HCEC 1CT (cell line): ENCODE data around the gene CFDP1.

Experiments
- DNase-seq: peaks from one replicate; pipeline ENCODE4 v3.0.0-alpha.2; 2017

Gene CFDP1

DNA sequence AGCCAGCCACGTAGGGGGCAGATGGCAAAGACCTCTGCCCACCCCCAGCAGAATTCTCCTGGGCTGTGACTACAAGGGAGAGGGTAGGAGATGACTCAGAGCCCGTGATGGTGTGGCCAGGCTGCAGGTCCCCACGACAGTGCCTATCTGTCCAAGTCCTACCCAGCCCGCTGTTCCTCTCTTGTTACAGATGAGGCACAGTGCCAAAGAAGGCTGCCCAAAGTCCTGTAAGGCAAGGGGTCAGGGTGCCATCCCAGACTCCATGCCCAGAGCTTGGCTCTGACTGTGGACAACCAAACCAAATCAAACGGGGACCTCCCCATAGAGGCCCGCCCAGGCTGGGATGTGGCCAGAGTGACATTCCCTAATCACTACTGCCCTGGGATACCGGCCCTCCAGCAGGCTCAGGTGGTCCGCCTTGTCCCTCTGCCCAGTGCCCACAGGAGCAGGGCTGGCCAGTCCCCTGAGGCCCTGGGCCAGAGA, 169.3 kb downstream of the CFDP1 start:
- no peak for DNase-seq

DNA sequence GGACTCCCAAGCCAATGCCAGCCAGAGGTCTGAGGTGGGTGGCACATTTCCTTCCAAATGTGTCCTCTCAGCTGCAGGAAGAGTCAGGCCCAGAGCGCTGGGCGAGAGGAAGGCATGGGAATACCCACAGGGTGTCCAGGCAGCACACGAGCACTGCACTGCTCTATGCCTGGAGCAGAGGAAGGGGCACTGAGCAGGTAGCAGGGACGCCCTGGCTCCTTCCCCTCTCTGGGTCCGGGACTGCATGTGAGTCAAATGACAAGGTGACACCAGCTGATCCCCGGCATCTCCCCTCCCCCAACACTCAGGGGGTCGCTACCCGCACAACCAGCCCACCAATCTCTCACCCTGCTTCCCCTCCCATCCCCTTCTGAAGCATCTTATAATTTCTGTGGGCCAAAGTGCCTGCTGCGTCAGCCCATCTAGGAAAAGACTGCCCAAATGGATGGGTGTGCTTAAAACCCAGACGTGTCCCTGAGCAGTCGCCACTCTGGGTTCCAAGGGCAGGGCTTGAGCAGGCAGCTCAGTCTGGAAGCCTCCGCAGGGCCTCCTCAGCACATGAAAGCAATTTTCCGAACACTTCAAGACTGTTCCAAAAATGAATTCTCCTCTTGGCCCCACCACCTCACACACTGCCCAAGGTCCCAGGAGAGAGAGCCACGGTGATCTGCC, 169.9 kb downstream of the CFDP1 start:
- no peak for DNase-seq

DNA sequence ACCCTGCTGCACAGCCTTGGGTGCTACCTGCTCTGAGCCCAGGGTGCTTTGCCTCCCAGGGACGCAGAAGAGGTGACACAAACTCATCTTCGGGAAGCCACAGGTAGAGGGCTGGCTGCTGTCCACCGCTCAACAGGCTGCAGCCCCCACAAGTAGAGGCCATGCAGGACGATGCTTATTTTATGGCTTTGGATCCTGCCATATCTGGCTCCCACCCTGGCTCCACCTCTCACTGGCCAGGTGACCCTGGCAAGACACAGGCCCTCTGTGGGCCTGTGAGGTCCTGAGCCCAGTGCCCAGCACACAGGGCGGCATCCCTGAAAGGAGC, 170.5 kb downstream of the CFDP1 start:
- DNase-seq: no peak

DNA sequence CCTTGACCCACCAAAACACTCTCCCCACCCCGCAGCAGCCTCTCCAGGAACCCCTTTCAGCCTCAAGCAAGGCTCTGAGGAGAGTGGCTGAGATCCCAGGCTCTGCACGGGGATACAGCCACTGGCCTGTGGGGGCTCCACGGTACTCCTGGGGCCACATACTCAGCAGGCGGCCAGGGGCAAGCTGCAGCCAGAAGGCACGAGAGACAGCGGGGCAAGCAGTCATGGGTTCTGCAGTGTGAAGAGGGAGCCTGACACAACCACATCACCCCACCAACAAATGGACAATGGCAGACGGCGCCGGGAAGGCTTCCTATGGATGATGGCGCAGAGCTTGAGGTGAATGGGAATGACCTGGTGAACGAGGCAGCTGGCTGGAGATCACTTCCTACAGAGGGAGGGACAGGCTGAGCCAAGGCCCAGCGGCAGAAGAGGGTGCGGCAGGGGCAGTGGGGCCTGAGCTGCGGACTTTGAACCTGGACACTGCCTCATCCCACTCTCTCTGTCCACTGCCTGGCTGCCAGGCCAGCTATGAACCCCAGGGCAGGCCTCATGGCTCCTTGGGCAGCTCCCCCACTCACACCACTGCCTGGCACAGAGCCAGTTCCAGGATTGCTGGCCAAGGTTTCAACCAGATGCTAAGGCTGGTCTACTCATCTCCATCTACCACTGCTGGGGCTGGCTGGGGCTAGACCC, 171.1 kb downstream of the CFDP1 start:
- DNase-seq: no peak

DNA sequence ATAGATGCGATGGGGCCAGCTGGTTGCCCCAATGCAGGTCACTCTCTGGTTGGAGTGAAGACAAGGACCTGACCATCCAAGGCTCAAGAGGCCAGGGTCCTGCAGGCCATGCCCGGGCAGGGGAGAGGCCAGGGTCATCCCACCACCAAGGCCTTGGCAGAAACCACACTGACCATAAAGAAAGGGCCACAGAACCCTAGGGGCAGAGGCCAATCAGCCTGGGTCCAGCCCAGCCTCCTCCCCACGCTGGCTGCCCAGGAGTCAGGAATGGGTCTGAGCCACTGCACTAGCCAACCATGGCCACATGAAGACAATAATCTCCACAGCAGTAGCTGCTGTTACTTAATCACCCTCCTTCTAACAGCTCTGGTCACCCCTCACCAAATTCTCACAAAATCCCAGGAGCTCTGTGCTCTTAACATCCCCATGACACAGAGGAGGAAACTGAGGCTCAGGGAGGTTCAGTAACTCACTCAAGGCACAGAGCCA, 171.7 kb downstream of the CFDP1 start:
- DNase-seq: no peak

DNA sequence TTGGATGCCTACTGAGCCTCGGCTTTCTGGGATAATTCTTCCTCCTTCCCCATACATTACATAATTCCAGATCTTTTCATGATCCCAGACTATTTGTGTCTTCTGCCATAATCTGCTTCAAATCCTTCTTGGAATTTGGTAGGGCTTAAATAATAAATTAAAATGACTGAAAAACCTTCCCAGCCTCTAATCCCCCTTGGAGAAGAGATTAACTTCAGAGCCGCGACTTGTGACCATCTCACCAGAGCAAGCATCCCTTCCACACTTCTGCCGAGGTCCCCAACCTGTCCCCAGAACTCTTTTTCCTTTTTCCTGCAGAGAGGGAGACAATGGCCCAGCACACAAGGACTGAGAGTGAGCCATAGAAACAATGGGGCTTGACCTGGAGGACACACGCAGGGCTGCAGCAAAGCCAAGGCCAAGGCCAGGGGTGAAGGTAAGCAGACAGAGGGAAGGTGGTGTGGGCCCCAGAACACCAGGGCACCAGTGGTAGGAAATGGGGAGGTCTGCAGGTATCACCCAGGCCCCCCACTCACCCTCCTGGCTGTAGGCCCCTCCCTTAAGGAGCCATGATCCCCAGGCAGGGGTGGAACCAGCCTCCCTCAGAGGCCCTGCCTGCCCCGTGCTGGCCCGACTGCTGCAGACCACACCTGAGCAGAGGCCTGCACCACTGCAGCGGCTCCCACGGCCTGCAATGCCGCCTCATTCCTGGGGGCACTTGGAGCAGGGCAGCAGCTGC, 172.3 kb downstream of the CFDP1 start:
- DNase-seq: no peak

DNA sequence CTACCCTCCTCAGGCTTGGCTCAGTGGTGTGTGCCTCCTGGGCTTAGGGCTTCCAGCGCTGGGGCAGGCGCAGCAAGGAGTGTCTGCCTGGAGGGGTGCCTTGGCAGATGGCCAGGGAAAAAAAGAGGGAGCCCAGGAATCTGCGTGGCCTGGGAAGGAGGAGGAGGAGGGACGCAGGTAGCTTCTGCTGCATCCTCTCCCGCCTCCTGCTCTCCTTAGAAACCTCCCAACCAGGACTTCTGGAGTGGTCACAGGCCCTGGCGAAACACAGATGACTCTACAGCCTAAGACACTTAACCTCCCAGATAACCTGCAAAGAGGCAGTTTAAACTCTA, 174.5 kb downstream of the CFDP1 start:
- DNase-seq: no peak

DNA sequence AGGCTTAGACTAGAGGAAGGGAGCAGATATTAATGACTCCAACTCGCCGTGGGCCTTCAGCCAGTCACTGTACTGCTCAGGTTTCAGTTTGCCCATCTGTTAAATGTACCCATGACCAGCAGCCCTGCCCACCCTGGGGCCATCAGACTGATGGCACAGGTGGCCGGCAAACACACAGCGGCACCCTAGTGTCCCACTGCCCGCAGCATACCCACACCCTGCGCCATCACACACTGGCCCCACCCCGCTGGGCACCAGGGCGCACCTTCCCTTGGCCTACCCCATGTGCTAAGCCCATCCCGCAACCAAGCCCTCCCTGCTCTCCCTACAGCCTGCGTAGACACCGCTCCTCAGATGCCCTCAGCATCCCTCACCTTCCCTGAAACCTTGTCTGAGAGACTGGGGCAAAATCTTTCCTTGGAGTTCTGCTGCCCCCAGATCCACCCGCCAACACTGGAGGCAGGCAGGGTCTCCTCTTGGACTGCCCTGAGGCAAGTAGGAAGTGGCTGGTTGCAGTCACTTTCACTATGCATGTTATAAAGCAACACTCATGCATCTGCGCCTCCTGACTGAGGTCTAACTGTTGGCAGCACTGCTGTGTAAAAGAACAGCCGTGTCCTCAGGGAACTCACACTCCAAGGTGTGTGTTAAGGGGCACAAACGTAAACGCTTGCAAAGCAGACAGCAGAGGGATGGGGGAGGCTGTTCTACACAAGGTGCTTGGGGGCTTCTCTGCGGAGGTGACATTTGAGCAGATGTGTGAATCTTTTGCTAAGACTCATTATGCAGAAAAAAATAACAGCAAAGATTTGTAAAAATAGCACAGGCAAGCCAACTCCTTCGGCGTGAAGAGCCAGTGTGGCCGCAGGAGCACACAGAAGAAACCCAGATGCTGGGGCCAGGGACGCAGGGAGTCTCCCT, 175.2 kb downstream of the CFDP1 start:
- no peak for DNase-seq

DNA sequence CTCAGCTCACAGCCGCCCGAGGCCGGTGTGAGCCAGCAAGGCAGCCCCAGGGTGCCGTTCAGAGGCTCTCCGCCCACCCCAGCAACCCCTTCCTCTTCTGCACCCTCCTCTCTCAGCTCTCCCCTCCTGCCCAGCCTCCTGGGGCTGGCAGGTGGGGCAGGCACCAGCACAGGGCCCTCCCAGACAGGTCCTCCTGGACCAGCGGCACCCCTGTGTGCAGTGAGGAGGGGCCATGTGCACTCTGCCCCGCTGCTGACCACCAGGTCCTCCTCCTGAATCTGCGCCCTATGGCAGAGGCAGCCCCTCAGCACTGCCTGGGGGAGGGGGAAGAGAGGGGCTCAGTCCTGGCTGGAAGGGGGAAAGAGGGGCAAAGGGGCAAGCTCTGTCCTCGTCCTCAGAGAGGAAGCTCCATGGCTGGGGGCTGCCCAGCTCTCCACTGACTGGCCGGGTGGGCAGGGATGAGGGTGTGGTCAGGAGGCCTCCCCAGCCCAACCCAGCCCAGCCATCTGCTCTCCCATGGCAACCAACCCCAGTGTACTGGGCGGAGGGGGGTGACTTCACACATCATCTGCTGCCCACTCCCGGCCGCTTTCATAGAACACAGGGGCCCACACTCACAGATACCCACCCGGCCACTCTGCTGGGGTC, 176.5 kb downstream of the CFDP1 start:
- peak; percentile 30 for DNase-seq

DNA sequence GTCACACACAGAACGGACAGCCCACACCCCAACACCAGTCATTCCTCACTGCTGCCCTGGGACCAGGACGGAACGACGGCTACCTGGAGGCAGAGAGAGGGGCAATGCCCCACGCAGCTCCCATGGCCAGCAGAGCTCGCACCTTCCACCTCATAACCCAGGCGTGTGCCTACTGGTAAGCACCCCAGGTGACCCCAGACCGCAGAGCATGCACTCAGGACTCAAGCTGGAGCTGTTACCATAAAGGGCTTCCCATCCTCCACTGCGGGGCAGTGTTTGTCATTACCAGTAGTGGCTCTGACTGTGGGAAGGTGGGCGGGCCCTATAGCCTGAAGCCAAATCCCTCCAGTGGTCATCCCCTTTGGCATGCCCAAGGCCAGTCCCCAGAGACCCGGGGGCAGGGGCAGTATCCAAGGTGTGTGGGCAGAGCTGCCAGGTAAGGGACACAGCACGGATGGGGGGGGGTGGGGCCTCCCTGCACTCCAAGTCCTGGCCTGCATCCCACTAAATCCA, 177.2 kb downstream of the CFDP1 start:
- DNase-seq: no peak

DNA sequence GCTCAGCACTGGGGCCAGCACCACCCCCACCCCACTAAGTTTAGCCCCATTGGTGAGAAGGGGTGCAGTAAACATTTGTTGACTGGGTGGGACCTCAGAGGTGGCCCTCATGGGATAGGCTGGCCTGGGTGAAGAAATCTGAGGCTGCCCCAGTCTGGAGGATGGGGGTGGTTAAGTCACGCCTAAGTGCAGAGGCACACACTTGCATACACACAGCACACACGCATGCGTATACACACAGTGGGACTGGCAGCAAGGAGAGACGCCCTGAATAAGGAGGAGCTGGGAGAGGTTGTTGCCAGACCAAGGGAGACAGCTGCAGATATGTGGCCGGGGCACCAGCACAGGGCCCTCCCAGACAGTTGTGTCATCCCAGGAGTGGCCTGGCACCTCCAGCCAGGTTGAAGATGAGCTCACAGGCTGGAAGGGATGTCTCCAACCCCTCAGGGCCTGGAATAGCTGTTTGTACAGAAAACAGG, 178.9 kb downstream of the CFDP1 start:
- DNase-seq: peak; percentile 87

DNA sequence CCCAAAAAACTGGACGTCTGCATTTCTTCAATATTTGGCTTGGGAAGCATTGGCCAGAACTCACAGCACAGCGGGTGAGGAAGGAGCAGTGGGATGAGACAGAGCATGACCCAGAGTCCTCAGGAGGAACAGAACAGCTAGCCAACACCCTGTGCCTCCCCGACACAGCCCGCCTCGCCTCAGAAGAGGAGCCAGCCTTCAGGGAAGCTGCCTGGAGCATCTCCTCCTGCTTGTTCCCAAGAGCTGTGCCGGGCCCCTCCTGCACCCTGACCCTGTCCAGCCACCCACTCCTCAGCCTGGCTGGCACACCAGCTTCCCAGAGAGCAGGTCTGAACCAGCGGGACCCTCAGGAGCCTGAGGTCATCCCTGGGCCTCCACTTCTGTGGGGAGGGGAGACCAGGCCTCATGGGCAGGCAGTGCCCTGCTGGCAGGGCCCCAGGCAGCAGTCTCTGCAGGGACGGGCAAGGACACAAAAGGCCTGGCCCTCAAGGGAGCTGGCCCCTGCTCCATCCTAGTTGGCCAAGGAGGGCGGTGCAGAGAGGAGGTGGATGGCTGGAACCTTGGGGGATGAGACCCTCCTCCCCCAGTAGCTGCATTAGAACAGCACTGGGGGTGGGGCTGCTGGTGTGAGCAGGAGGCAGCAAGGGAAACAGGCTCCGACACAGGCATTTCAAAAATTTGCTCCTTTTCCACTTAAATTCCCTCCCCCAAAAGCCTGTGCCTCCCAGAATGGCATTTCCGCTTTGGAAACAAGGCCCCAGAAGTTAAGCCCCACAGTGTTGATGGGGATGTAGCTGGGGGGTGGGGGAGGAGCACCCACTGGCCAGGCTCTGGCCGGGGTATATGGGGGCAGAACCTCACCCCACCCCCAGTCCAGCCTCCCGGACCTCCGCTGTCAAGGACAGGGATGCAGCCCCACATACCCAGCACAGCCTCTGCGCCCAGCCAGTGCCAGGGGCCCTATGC, 180.1 kb downstream of the CFDP1 start:
- DNase-seq: peak; percentile 88

DNA sequence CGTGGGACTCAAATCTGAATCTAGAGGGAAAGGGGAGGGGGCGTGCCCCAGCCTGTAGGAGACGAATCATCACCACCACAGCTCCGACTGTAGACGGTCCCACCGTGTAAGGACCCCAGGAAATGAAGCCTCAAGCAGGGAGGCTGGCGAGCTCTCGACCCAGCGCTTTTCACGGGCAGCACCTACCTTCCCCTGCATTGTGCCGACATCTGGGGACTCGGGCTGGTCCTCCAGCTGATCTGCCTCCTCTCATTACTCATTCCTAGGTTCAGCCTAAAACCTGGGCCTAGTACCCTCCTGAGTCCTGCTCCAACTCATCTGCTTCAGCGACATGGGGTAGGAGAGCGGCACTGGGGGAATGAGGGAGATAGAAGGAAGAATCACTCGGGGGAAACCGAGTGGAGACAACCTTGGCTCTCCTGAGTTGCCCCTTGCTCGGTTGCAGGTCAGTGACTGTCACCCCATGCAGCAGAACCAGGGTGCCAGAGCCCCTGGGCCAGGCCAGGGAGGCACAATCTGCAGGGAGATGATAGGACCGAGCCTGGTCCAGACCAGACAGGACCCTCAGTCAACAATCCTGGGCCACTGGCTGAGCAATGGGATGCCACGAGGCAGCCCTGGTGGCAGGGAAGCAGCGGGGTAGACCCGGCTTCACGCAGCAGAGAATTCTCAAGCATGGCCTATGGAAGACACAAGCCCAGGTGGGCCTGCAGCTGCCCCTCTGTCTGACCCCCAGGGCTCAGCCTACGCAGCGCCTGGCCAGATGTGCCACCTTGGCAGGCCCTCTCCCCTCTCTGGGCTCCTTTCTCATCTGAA, 181.0 kb downstream of the CFDP1 start:
- no peak for DNase-seq

DNA sequence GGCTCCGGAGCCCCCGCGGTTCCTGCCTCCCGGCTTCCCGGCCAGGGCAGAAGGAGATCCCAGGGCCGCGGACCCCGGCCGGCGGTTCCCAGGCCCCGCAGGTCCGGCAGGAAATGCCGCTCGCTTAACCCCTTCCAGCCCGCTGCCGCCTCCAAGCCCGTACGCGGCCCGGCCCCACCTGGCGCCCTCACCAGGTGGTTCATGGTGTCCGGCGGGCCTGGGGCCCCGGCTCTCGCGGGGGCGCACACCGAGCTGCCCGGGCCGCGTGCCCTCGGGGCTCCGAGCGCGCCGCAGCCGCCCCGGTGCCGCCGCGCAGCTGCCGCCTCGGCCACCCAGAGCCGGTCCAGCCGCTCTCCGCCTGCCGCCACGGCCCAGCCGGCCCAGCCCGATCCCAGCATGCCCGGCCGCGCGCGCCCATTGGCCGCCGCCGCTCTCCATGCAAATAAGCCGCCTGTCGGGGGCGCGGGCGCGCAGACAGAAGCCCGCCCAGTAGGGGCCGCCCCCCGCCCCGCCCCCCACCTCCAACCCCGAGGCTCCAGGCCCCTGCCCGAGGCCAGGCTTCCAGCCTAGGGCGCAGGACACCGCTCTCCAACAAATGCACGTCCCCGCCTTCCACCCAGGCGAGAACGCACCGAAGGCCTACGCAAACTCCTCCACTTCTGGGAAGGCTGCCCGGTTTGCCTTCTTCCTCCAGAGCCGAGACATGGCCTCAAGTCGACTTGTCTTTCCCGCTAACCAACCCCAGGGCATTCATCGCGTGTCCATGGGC, 181.8 kb downstream of the CFDP1 start, which contains the start of gene BCAR1:
BCAR1 (minus strand) TSS at position 345 of the 769 bp plus-strand sequence; CDS start at position 203, 142 bp downstream.
- DNase-seq: peak; percentile 91

DNA sequence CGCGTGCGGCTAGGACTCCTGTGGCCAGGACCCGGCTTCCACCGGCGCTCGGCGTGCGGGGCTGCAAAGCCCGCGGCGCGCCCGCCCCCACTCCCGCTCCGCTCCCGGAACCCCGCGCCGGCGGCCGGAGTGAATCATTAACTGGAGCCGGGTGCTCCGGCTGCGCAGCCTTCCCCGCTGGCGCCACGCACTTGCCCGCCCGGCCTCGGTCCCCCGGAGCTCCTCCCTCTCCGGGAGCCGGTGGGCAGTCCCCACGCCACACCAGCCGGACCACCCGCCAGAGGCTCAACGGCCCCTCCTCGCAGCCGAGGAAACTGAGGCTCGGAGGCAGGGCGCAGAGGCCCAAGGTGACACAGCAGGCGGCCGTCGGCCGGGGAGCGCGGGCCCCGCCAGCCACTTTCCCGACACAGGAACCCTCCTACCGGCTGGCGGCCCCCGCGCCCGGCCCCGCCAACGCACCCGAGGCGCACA, 182.5 kb downstream of the CFDP1 start:
- peak; percentile 39 for DNase-seq

DNA sequence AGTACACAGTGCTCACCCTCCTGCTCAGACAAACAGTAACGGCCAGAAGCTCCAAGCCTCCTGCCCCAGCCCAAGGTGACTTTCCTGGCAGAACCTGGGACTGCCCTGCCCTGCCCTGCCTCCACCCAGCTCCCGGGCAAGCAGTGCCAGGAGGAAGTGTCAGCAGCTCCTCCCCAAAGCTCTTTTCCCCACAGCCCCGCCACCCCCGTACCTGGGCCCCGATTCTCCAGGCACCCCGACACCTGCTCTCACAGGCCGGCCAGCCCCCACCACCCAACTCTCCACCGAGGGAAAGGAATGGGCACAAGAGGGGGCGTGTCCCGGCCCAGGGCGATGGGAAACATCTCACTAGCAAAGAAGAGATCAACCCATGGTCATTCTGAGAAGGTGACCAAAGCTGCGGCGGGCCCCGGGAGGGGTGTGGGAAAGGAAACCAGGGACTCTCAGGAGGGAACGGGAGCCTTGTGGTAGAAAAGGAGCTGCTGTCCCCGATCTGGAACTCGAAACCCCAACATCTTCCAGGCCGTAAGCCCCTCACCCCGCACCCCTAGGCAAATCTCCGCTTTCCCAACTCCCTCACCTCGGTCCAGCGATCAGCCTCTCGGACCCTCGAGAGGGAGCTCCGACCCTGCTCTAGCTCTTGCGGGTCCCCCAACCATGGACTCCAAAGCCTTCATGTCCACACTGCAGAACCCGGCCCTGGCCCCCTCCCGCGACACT, 183.1 kb downstream of the CFDP1 start:
- DNase-seq: no peak

DNA sequence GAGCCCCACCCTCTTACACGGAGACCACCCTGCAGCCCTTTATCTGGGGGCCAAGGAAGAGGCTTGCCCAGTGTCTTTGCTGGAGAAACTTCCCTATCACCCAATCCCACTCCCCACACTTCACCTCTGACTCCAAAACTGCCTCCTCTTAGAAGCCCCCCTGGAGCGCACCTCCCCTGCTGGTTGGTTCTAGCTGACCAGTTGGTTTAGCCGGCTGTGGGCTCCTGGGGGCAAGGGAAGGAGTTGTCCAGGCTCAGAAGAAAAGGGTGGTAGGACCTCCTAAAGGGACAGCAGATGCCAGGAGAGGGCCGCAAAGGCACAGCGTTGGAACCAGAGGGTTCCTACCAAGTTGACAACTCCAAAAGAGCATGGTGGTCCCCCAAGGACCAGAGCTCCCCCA, 183.9 kb downstream of the CFDP1 start:
- DNase-seq: no peak
